Esophagus muscularis mucosa (tissue), 4 donors: ENCODE measurements around the gene HCK. TPM values are rescaled to one million over a fixed set of nuclear protein-coding genes. Genes with fewer than 3 reads are reported as not detected.

Experiments
- DNase-seq: peaks from one replicate; pipeline ENCODE4 v3.0.0-alpha.2; 2017; ENCODE audit errors: extremely low spot score
- H3K27ac ChIP-seq, 4 donors: fragments of 200-600 bp; sonication (generic); replicated peaks in 1 of 4; 1 replicate in 3 of 4; 2 replicates in 1 of 4; pipeline ENCODE4 v1.5.1; 2016 to 2019; ENCODE audit warnings: mild to moderate bottlenecking in 1 of 4
- H3K27me3 ChIP-seq, 4 donors: fragments of 200-600 bp; sonication (generic); one replicate each; pipeline versions ENCODE4 v1.5.1 to v1.6.0; 2016 to 2019
- H3K36me3 ChIP-seq, 4 donors: fragments of 200-600 bp; sonication (generic); one replicate each; pipeline ENCODE4 v1.5.1; 2016 to 2019
- H3K4me1 ChIP-seq, 4 donors: fragments of 200-600 bp; sonication (generic); one replicate each; pipeline ENCODE4 v1.5.1; 2016 to 2019
- H3K4me3 ChIP-seq, 4 donors: fragments of 200-600 bp; sonication (generic); 1 replicate in 2 of 4; 2 replicates in 2 of 4; pipeline ENCODE4 v1.5.1; 2016 to 2019; ENCODE audit warnings: mild to moderate bottlenecking in 4 of 4, moderate library complexity in 1 of 4
- H3K9me3 ChIP-seq, 4 donors: fragments of 200-600 bp; sonication (generic); 1 replicate in 3 of 4; 2 replicates in 1 of 4; pipeline ENCODE4 v1.5.1; 2016 to 2019
- EP300 ChIP-seq: sonication (generic); formaldehyde crosslinking; IDR thresholded peaks from one replicate; pipeline ENCODE4 v1.6.1; 2017; ENCODE audit warnings: antibody characterized with exemption
- POLR2A ChIP-seq: fragments of 450-650 bp; IDR thresholded peaks from one replicate; pipeline ENCODE4 v1.6.1; 2017; ENCODE audit warnings: antibody characterized with exemption, moderate library complexity, mild to moderate bottlenecking, low read depth
- POLR2AphosphoS5 ChIP-seq, 2 donors: sonication (generic); formaldehyde crosslinking; IDR thresholded peaks; one replicate each; pipeline ENCODE4 v1.6.1; 2017; ENCODE audit warnings: antibody characterized with exemption in 2 of 2
- WGBS: methylation state at CpG from one replicate; pipeline ENCODE4 v1.1.5; 2018; 5-methylcytosine and 5-hydroxymethylcytosine counted together
- intact Hi-C: fragments of 100-400 bp; cut with DNase I; formaldehyde crosslinking; loops from one replicate; pipeline ENCODE4 v1.15.1; 2023
- total RNA-seq, 4 donors: library from RNA; depleted of rRNA; stranded (reverse); fragments of >200 nt; gene quantifications; one replicate each; pipeline versions ENCODE4 v1.1.0 to v1.2.1, GENCODE V29; 2016
- TF ChIP-seq, protein P1 (sequence below), 3 experiments: fragments of 200-600 bp in 2 of 3; fragments of 450-650 bp in 1 of 3; sonication (generic) in 2 of 3; IDR thresholded peaks; one replicate each; pipeline ENCODE4 v1.5.1; 2017 to 2019; ENCODE audit warnings: antibody characterized with exemption in 3 of 3, mild to moderate bottlenecking in 2 of 3, moderate library complexity in 1 of 3

HCK gene
- total RNA-seq, 4 donors from 2014 or later: 7.8 to 36.6 (median 11.4) TPM

DNA sequence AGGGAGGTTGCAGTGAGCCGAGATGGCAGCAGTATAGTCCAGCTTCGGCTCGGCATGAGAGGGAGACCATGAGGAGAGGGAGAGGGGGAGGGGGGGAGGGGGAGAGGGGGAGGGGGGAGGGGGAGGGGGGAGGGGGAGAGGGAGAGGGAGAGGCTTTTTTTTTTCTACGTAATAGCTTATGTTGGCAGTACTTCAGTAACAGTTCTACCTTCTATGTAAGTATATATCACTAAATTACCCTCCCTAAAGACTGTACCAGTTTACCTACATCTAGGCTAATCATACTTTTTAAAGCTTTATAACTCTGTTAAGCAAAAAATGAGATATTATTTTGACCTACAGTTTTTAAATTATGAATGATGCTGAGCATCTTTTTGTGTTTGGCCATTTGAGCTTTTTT is 71.0 kb downstream of the HCK start:
- Histone ChIP-seq H3K4me1 (peaks cover 0 to 2% (median 0%) of the 10 kb centered on the region in 4 donors), H3K36me3 (peaks cover 0 to 12% (median 7%) of the 10 kb centered on the region in 4 donors), H3K27me3 (no peaks in the 10 kb centered on the region), H3K9me3 (no peaks in the 10 kb centered on the region), H3K27ac (no peak overlapping the region), H3K4me3 (no peak overlapping the region)
- no peak for DNase-seq
- intact Hi-C loops: no loop called here
- WGBS: 100% methylated on average over 1 of the region's 4 CpGs
- TF ChIP-seq, protein P1, sequence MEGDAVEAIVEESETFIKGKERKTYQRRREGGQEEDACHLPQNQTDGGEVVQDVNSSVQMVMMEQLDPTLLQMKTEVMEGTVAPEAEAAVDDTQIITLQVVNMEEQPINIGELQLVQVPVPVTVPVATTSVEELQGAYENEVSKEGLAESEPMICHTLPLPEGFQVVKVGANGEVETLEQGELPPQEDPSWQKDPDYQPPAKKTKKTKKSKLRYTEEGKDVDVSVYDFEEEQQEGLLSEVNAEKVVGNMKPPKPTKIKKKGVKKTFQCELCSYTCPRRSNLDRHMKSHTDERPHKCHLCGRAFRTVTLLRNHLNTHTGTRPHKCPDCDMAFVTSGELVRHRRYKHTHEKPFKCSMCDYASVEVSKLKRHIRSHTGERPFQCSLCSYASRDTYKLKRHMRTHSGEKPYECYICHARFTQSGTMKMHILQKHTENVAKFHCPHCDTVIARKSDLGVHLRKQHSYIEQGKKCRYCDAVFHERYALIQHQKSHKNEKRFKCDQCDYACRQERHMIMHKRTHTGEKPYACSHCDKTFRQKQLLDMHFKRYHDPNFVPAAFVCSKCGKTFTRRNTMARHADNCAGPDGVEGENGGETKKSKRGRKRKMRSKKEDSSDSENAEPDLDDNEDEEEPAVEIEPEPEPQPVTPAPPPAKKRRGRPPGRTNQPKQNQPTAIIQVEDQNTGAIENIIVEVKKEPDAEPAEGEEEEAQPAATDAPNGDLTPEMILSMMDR (IDR thresholded peaks at IDR 0.05): no peak
- no peak for TF ChIP-seq POLR2AphosphoS5 (IDR thresholded peaks at IDR 0.05)
- TF ChIP-seq EP300: no peak
- no peak for TF ChIP-seq POLR2A

DNA sequence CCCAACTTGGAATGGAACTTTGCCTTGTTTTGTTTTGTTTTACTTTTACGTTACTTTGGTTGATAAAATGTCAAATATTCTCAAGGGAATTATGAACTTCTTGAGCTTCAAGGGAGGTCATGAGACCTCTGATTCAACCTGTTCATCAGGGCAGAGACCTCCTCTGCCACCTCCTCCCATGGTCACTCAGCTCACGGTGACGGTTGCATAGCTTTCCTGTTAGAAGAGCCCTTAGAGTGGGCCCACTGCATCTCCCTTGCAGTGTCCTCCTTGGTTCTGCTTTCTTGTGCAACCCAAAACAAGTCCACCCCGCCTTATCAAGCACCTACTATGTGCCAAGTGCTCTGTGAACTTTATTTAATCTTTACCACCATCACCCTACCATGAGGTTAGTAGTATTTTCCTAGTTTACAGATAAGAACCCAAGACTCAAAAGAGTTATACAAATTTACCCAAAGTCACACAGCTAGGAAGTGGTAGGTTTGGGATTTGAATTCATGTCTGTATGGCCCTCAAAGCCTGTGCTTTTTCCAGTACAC is 72.9 kb downstream of the HCK start:
- intact Hi-C loops: no loop called here
- Histone ChIP-seq H3K9me3 (no peaks in the 10 kb centered on the region), H3K4me1 (no peaks in the 10 kb centered on the region)

DNA sequence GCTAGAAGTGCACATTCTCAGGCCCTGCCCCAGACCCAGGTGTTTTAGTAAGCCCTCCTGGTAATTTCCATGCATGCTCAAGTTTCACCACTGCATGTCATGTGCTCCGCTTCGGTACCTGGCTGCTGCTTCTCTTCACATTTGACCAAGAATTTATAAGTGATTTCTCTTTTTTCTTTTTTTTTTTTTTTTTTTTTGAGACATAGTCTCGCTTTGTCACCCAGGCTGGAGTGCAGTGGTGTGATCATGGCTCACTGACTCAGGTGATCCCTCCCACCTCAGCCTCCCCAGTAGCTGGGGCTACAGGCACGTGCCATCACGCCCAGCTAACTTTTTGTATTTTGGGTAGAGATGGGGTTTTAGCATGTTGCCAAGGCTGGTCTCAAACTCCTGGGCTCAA is 73.5 kb downstream of the HCK start:
- peaks cover 0 to 2% (median 0%) of the 10 kb centered on the region in 4 donors for H3K4me1 ChIP-seq
- intact Hi-C loops: no loop called here
- TF ChIP-seq POLR2AphosphoS5 (IDR thresholded peaks at IDR 0.05) (no peak), POLR2A (no peak), EP300 (no peak)
- TF ChIP-seq, protein P1 (IDR thresholded peaks at IDR 0.05): no peak
- H3K4me3 ChIP-seq: no peak overlapping the region
- WGBS: 98% methylated on average over 5 of the region's 5 CpGs
- H3K27ac ChIP-seq: no peak overlapping the region
- peaks cover 0 to 16% (median 7%) of the 10 kb centered on the region in 4 donors for H3K36me3 ChIP-seq
- H3K9me3 ChIP-seq: no peaks in the 10 kb centered on the region
- no peaks in the 10 kb centered on the region for H3K27me3 ChIP-seq
- no peak for DNase-seq

More for the DNA sequence above, 72.9 kb downstream of the HCK start:
- 93% methylated on average over 4 of the region's 4 CpGs for WGBS
- peaks cover 0 to 16% (median 7%) of the 10 kb centered on the region in 4 donors for H3K36me3 ChIP-seq
- no peak overlapping the region for H3K27ac ChIP-seq
- no peak for TF ChIP-seq POLR2A
- TF ChIP-seq POLR2AphosphoS5 (IDR thresholded peaks at IDR 0.05): no peak
- TF ChIP-seq, protein P1 (IDR thresholded peaks at IDR 0.05): no peak
- TF ChIP-seq EP300: no peak
- no peak for DNase-seq
- H3K4me3 ChIP-seq: no peak overlapping the region
- no peaks in the 10 kb centered on the region for H3K27me3 ChIP-seq

DNA sequence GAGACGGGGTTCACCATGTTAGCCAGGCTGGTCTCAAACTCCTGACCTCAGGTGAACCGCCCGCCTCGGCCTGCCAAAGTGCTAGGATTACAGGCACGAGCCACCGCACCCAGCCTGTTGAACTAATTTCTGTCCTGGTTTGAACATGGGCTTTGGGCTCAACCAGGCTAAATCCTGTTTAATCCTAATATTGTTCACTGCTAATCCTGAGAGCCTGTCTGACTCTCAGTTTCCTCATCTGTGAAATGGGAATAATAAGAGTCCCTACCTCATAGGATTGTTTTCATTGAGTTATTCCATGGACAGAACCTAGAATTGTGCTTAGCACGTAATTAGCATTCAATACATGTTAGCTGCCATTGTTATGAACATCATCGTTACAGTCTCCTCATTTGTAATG is 74.9 kb downstream of the HCK start:
- Histone ChIP-seq H3K27ac (no peak overlapping the region), H3K36me3 (peaks cover 0 to 16% (median 7%) of the 10 kb centered on the region in 4 donors), H3K4me1 (peaks cover 0 to 4% (median 0%) of the 10 kb centered on the region in 4 donors), H3K27me3 (no peaks in the 10 kb centered on the region), H3K4me3 (no peak overlapping the region), H3K9me3 (no peaks in the 10 kb centered on the region)
- TF ChIP-seq POLR2AphosphoS5 (IDR thresholded peaks at IDR 0.05) (no peak), EP300 (no peak), POLR2A (no peak)
- TF ChIP-seq, protein P1 (IDR thresholded peaks at IDR 0.05): no peak
- DNase-seq: no peak
- 89% methylated on average over 8 of the region's 8 CpGs for WGBS
- intact Hi-C loops: no loop called here

DNA sequence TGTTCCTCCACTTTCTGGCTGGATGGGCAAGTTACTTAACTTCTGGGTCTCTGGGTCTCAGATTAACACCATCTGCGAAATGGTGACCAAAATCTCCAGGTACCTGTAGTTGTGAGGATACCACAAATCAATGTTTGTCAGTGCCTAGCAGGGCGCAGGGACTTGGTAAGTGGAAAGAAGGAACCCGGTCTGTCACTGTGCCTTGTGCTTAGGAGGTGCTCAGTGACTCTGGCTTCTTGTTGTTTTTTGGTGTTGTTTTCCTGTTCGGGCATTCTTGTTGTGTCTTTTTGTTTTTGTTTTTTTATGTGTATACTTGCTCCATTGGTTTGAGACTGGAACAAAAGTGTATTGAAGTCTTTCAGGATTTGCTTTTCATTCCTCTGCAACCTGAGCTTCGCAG is 75.3 kb downstream of the HCK start:
- TF ChIP-seq EP300 (no peak), POLR2AphosphoS5 (IDR thresholded peaks at IDR 0.05) (no peak), POLR2A (no peak)
- TF ChIP-seq, protein P1 (IDR thresholded peaks at IDR 0.05): no peak
- 92% methylated on average over 5 of the region's 5 CpGs for WGBS

More for the DNA sequence above, 75.3 kb downstream of the HCK start:
- Histone ChIP-seq H3K4me1 (peaks cover 0 to 4% (median 0%) of the 10 kb centered on the region in 4 donors), H3K9me3 (no peaks in the 10 kb centered on the region), H3K27ac (no peak overlapping the region), H3K27me3 (no peaks in the 10 kb centered on the region), H3K4me3 (no peak overlapping the region), H3K36me3 (peaks cover 0 to 16% (median 7%) of the 10 kb centered on the region in 4 donors)
- intact Hi-C loops: no loop called here
- no peak for DNase-seq
